HG03066 (cell line): ENCODE measurements around the gene KRTCAP2.
"Not testable (repeated sequence)": the region's sequence is repeated elsewhere in the genome, so short reads cannot be mapped to it uniquely, and the experiment has no call there.

Experiments used
- ATAC-seq: cut with Tn5 transposase; IDR thresholded peaks from one replicate; pipeline ENCODE4 v1.9.1; 2021; ENCODE audit warnings: low read depth; ENCODE audit not compliant: unreplicated experiment

The KRTCAP2 gene

GRCh38 chr1:155200920-155201319 lies 27.8 kb upstream of the KRTCAP2 start:
- no peak for ATAC-seq

GRCh38 chr1:155199792-155200191 lies 26.7 kb upstream of the KRTCAP2 start:
- no peak for ATAC-seq

GRCh38 chr1:155198547-155198906 lies 25.4 kb upstream of the KRTCAP2 start:
- no peak for ATAC-seq

GRCh38 chr1:155197901-155198546 lies 24.9 kb upstream of the KRTCAP2 start:
- no peak for ATAC-seq

- no peak for ATAC-seq
Measured at GRCh38 chr1:155196893-155197638, 24.0 kb upstream of the KRTCAP2 start.

GRCh38 chr1:155196103-155196892 lies 23.2 kb upstream of the KRTCAP2 start:
- no peak for ATAC-seq

- no peak for ATAC-seq
Measured at GRCh38 chr1:155195201-155196102, 22.3 kb upstream of the KRTCAP2 start.

- not testable (repeated sequence) for ATAC-seq
Measured at GRCh38 chr1:155193991-155194240, 20.8 kb upstream of the KRTCAP2 start.

GRCh38 chr1:155193275-155193990 lies 20.3 kb upstream of the KRTCAP2 start:
- ATAC-seq, result no peak

- ATAC-seq, result no peak
Measured at GRCh38 chr1:155192346-155193274, 19.5 kb upstream of the KRTCAP2 start.

GRCh38 chr1:155191904-155192303 lies 18.8 kb upstream of the KRTCAP2 start:
- ATAC-seq, result no peak

GRCh38 chr1:155189926-155190325 lies 16.8 kb upstream of the KRTCAP2 start:
- not testable (repeated sequence) for ATAC-seq

- no peak for ATAC-seq
Measured at GRCh38 chr1:155188268-155188667, 15.2 kb upstream of the KRTCAP2 start.

- ATAC-seq, result no peak
Measured at GRCh38 chr1:155187456-155187891, 14.4 kb upstream of the KRTCAP2 start.

- no peak for ATAC-seq
Measured at GRCh38 chr1:155186794-155187455, 13.8 kb upstream of the KRTCAP2 start.

- ATAC-seq, result no peak
Measured at GRCh38 chr1:155186067-155186793, 13.1 kb upstream of the KRTCAP2 start.

GRCh38 chr1:155185783-155186066 lies 12.6 kb upstream of the KRTCAP2 start:
- no peak for ATAC-seq
